Measurements from ENCODE around the gene VMO1.
A peak's percentile ranks its signal among the peaks of the same experiment; 100 is the strongest.

VMO1 gene

GRCh38 chr17:4796552-4796920 is 10.4 kb upstream of the VMO1 start:
- DNase-seq (ENCODE audit: low read depth), result no peak

GRCh38 chr17:4795168-4795567 is 9.0 kb upstream of the VMO1 start:
- DNase-seq (ENCODE audit: low read depth), result no peak

- DNase-seq (ENCODE audit: low read depth), result no peak
Measured at GRCh38 chr17:4790705-4791088, 4.5 kb upstream of the VMO1 start.

- DNase-seq (ENCODE audit: low read depth), result peak; percentile 55
Measured at GRCh38 chr17:4789951-4790704, 4.0 kb upstream of the VMO1 start.

GRCh38 chr17:4789701-4789950 is 3.5 kb upstream of the VMO1 start:
- DNase-seq (ENCODE audit: low read depth), result no peak

- DNase-seq (ENCODE audit: low read depth), result no peak
Measured at GRCh38 chr17:4788807-4789700, 2.9 kb upstream of the VMO1 start, which contains the start of gene GLTPD2. TSS of gene GLTPD2 (plus strand) at chr17:4788964. CDS start at chr17:4789012, 48 bp downstream.

- no peak for DNase-seq (ENCODE audit: low read depth)
Measured at GRCh38 chr17:4788159-4788806, 2.1 kb upstream of the VMO1 start.

- DNase-seq (ENCODE audit: low read depth), result no peak
Measured at GRCh38 chr17:4786516-4786915, 352 bp upstream of the VMO1 start.

GRCh38 chr17:4785311-4786105 is 656 bp downstream of the VMO1 start:
- no peak for DNase-seq (ENCODE audit: low read depth)

- no peak for DNase-seq (ENCODE audit: low read depth)
Measured at GRCh38 chr17:4782652-4783051, 3.5 kb downstream of the VMO1 start.

- DNase-seq (ENCODE audit: low read depth), result no peak
Measured at GRCh38 chr17:4780325-4780955, 5.7 kb downstream of the VMO1 start.

GRCh38 chr17:4777969-4778760 is 8.0 kb downstream of the VMO1 start:
- DNase-seq (ENCODE audit: low read depth), result no peak

GRCh38 chr17:4772235-4772613 is 13.9 kb downstream of the VMO1 start:
- DNase-seq (ENCODE audit: low read depth), result no peak

- no peak for DNase-seq (ENCODE audit: low read depth)
Measured at GRCh38 chr17:4771519-4772234, 14.5 kb downstream of the VMO1 start, which contains the start of gene TM4SF5. TSS of gene TM4SF5 (plus strand) at chr17:4771886. CDS start at chr17:4771923, 37 bp downstream.

GRCh38 chr17:4769628-4770027 is 16.5 kb downstream of the VMO1 start:
- no peak for DNase-seq (ENCODE audit: low read depth)

- no peak for DNase-seq (ENCODE audit: low read depth)
Measured at GRCh38 chr17:4768298-4768697, 17.9 kb downstream of the VMO1 start.

GRCh38 chr17:4766723-4767122 is 19.4 kb downstream of the VMO1 start:
- no peak for DNase-seq (ENCODE audit: low read depth)

GRCh38 chr17:4766201-4766600 is 20.0 kb downstream of the VMO1 start:
- DNase-seq (ENCODE audit: low read depth), result no peak

GRCh38 chr17:4764595-4764994 is 21.6 kb downstream of the VMO1 start:
- no peak for DNase-seq (ENCODE audit: low read depth)

- DNase-seq (ENCODE audit: low read depth), result no peak
Measured at GRCh38 chr17:4759776-4760236, 26.4 kb downstream of the VMO1 start.
